Right atrium auricular region (tissue), 2 donors: ENCODE measurements around the gene CD300LD. TPM values are rescaled to one million over a fixed set of nuclear protein-coding genes. Genes with fewer than 3 reads are reported as not detected.
A peak's percentile ranks its signal among the peaks of the same experiment; 100 is the strongest.

Experiments used
- DNase-seq: peaks from one replicate; pipeline ENCODE4 v3.0.0-alpha.2; 2019; ENCODE audit warnings: low spot score
- H3K27ac ChIP-seq, 2 donors: fragments of 200-600 bp; sonication (generic); 1 replicate in 1 of 2; 2 replicates in 1 of 2; pipeline ENCODE4 v1.5.1; 2016 to 2019
- H3K27me3 ChIP-seq, 2 donors: fragments of 200-600 bp; sonication (generic); one replicate each; pipeline versions ENCODE4 v1.5.1 to v1.6.0; 2017 to 2019
- H3K36me3 ChIP-seq: fragments of 200-600 bp; sonication (generic); one replicate; pipeline ENCODE4 v1.5.1; 2016
- H3K4me1 ChIP-seq, 2 donors: fragments of 200-600 bp; sonication (generic); one replicate each; pipeline versions ENCODE4 v1.5.1 to v1.6.0; 2017 to 2019
- H3K4me3 ChIP-seq, 2 donors: fragments of 200-600 bp; sonication (generic); 1 replicate in 1 of 2; 2 replicates in 1 of 2; pipeline ENCODE4 v1.5.1; 2017 to 2019; ENCODE audit warnings: mild to moderate bottlenecking in 1 of 2, moderate library complexity in 1 of 2
- H3K9me3 ChIP-seq, 2 donors: fragments of 200-600 bp; sonication (generic); one replicate each; pipeline ENCODE4 v1.5.1; 2019
- CTCF ChIP-seq, 2 donors: fragments of 200-600 bp; sonication (generic); IDR thresholded peaks; one replicate each; pipeline ENCODE4 v1.5.1; 2019; ENCODE audit warnings: antibody characterized with exemption in 2 of 2
- total RNA-seq, 2 donors: library from RNA; depleted of rRNA; stranded (reverse); fragments of >200 nt; gene quantifications; one replicate each; pipeline ENCODE4 v1.1.0, GENCODE V29; 2016

The CD300LD gene
- total RNA-seq, 2 donors from 2014 or later: not detected

DNA sequence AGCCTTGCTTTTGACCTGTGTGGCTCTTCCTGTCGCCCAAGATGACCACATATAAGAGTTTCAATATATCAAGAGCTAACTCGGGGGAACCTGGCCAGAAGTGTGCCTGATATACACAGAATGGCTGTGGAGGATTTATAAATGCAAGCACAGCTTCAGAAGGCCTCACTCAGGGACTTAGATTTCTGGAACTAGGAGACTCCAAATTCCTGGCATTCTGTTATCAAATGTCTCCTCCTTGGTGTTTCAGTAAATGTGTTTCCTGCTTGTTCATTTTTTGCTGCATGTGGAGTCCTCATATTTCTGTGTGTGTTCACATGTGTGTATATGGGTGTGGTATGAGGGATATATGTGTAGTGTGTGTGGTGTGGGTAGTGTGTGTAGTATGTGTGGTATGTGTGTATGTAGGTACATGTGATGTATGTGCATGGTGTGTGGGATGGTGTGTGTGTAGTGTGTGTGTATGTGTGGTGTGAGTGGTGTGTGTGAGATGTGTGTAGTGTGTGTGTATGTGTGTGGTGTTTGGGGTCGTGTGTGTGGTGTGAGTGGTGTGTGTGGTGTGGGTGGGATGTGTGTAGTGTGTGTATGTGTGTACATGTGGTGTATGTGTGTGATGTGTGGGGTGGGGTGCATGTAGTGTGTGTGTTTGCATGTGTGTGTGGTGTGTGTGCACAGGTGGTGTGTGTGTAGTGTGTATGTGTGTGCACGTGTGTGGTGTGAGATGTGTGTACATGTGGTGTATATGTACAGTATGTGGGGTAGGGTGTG lies 23.8 kb downstream of the CD300LD start:
- H3K4me3 ChIP-seq: no peak overlapping the region
- DNase-seq: no peak
- TF ChIP-seq CTCF (IDR thresholded peaks at IDR 0.05): no peak
- H3K36me3 ChIP-seq: no peaks in the 10 kb centered on the region
- H3K27me3 ChIP-seq: no peaks in the 10 kb centered on the region
- no peaks in the 10 kb centered on the region for H3K9me3 ChIP-seq
- H3K4me1 ChIP-seq: no peaks in the 10 kb centered on the region
- no peak overlapping the region for H3K27ac ChIP-seq

GRCh38 chr17:74567397-74567796 lies 24.7 kb downstream of the CD300LD start, which contains the start of gene CD300H:
Gene CD300H (minus strand): TSS chr17:74567509.
- DNase-seq: no peak

DNA sequence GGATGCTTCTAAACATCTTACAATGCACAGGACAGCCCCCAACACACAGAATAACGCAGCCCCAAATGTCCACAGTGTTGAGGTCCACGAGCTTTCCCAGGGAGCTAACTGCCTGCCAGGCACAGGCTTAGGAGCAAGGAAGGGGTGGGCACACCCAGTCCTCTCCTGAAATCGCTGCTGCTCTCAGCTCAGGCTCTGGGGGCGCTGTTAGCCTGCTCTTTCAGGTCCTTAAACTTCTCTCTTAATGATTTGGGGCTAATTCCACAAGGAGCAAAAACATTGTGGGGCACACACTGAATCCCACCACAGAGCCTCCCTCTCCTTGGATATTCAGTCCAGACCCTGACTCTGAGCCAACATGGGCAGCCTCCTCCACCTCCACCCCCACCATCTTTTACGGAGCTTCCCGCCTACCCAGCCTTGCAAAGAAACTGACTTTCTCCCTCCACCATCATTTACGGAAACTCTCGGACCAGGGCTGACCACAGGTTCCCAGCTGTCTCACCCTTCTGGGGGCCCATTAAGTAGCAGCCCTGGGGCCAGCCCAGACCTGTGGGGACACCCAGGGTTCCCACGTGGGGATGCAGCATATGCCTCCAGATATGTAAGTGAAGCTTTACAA lies 25.8 kb downstream of the CD300LD start:
- Histone ChIP-seq H3K4me3 (no peak overlapping the region), H3K27ac (no peak overlapping the region), H3K4me1 (no peaks in the 10 kb centered on the region), H3K9me3 (no peaks in the 10 kb centered on the region), H3K36me3 (no peaks in the 10 kb centered on the region), H3K27me3 (no peaks in the 10 kb centered on the region)
- TF ChIP-seq CTCF (IDR thresholded peaks at IDR 0.05): peak in 1 of 2 donors; percentile 55
- no peak for DNase-seq

More at GRCh38 chr17:74567397-74567796, 24.7 kb downstream of the CD300LD start, which contains the start of gene CD300H:
- H3K36me3 ChIP-seq: no peaks in the 10 kb centered on the region
- no peaks in the 10 kb centered on the region for H3K9me3 ChIP-seq
- no peak within 1 kb of the TSS for H3K27ac ChIP-seq
- no peak for TF ChIP-seq CTCF (IDR thresholded peaks at IDR 0.05)
- no peak within 1 kb of the TSS for H3K4me3 ChIP-seq
- H3K4me1 ChIP-seq: no peaks in the 10 kb centered on the region
- no peaks in the 10 kb centered on the region for H3K27me3 ChIP-seq

- no peaks in the 10 kb centered on the region for H3K9me3 ChIP-seq
- DNase-seq: no peak
- no peak overlapping the region for H3K27ac ChIP-seq
- H3K4me3 ChIP-seq: no peak overlapping the region
- H3K27me3 ChIP-seq: no peaks in the 10 kb centered on the region
- H3K4me1 ChIP-seq: no peaks in the 10 kb centered on the region
- H3K36me3 ChIP-seq: no peaks in the 10 kb centered on the region
- TF ChIP-seq CTCF (IDR thresholded peaks at IDR 0.05): no peak
Observed at GRCh38 chr17:74565126-74565525, 27.0 kb downstream of the CD300LD start.

- DNase-seq: no peak
- no peak for TF ChIP-seq CTCF (IDR thresholded peaks at IDR 0.05)
Observed at GRCh38 chr17:74563358-74563757, 28.7 kb downstream of the CD300LD start.

More at GRCh38 chr17:74563358-74563757, 28.7 kb downstream of the CD300LD start:
- H3K9me3 ChIP-seq: no peaks in the 10 kb centered on the region
- no peaks in the 10 kb centered on the region for H3K27me3 ChIP-seq
- H3K27ac ChIP-seq: no peak overlapping the region
- no peak overlapping the region for H3K4me3 ChIP-seq
- H3K36me3 ChIP-seq: no peaks in the 10 kb centered on the region
- H3K4me1 ChIP-seq: no peaks in the 10 kb centered on the region
